Mesenchymal stem cell (in vitro differentiated cells and primary cell): ENCODE measurements around the gene FRAS1.

ENCODE experiments used
- DNase-seq: peaks from one replicate; pipeline ENCODE4 v3.0.0-alpha.2; 2013
- H2AFZ ChIP-seq: one replicate; pipeline ENCODE4 v1.6.1; 2013; ENCODE audit warnings: low read depth, mild to moderate bottlenecking, control low read depth, inconsistent platforms, low read length, moderate library complexity
- H2AK5ac ChIP-seq: 2 replicates; pipeline ENCODE4 v1.6.1; 2013; ENCODE audit warnings: low read length, moderate library complexity, mild to moderate bottlenecking, inconsistent platforms; ENCODE audit not compliant: severe bottlenecking
- H2BK120ac ChIP-seq: one replicate; pipeline ENCODE4 v1.6.1; 2013; ENCODE audit warnings: low read depth, mild to moderate bottlenecking, inconsistent platforms, low read length, moderate library complexity
- H2BK12ac ChIP-seq, 2 experiments: one replicate each; pipeline ENCODE4 v1.6.1; 2013; ENCODE audit warnings: inconsistent platforms in 2 of 2, low read length in 2 of 2, mild to moderate bottlenecking in 2 of 2, moderate library complexity in 2 of 2, control low read depth in 1 of 2
- H2BK15ac ChIP-seq: one replicate; pipeline ENCODE4 v1.6.1; 2013; ENCODE audit warnings: mild to moderate bottlenecking, low read depth, inconsistent platforms; ENCODE audit not compliant: poor library complexity, severe bottlenecking
- H2BK5ac ChIP-seq: 2 replicates; pipeline ENCODE4 v1.6.1; 2013; ENCODE audit warnings: low read depth, mild to moderate bottlenecking, low read length, control low read depth, inconsistent platforms; ENCODE audit not compliant: poor library complexity, severe bottlenecking
- H3K14ac ChIP-seq, 2 experiments: one replicate each; pipeline ENCODE4 v1.6.1; 2013; ENCODE audit warnings: inconsistent platforms in 2 of 2, low read length in 2 of 2, control low read depth in 1 of 2, mild to moderate bottlenecking in 1 of 2, moderate library complexity in 1 of 2
- H3K18ac ChIP-seq, 2 experiments: one replicate each; pipeline ENCODE4 v1.6.1; 2013; ENCODE audit warnings: inconsistent platforms in 2 of 2, low read length in 2 of 2, control low read depth in 1 of 2, low read depth in 1 of 2, mild to moderate bottlenecking in 1 of 2
- H3K23ac ChIP-seq, 2 experiments: one replicate each; pipeline ENCODE4 v1.6.1; 2013; ENCODE audit warnings: inconsistent platforms in 2 of 2, low read length in 2 of 2, mild to moderate bottlenecking in 2 of 2, moderate library complexity in 2 of 2, control low read depth in 1 of 2
- H3K27ac ChIP-seq: 2 replicates; pipeline ENCODE4 v1.5.1; 2013; ENCODE audit warnings: mild to moderate bottlenecking, moderate library complexity, low read length, control low read depth, inconsistent platforms; ENCODE audit not compliant: poor library complexity, severe bottlenecking
- H3K27me3 ChIP-seq, 2 experiments: 2 replicates each; pipeline versions ENCODE4 v1.6.1 to v1.7.0; 2013; ENCODE audit warnings: low read length in 2 of 2, mild to moderate bottlenecking in 2 of 2, moderate library complexity in 2 of 2, control low read depth in 1 of 2, inconsistent platforms in 1 of 2; ENCODE audit not compliant: control insufficient read depth in 1 of 2, insufficient read depth in 1 of 2
- H3K36me3 ChIP-seq, 2 experiments: 2 replicates each; pipeline versions ENCODE4 v1.6.1 to v1.7.0; 2013; ENCODE audit warnings: low read length in 2 of 2, control low read depth in 1 of 2, inconsistent platforms in 1 of 2, low read depth in 1 of 2, mild to moderate bottlenecking in 1 of 2; ENCODE audit not compliant: insufficient read depth in 2 of 2, control insufficient read depth in 1 of 2
- H3K4ac ChIP-seq, 2 experiments: one replicate each; pipeline ENCODE4 v1.6.1; 2013; ENCODE audit warnings: inconsistent platforms in 2 of 2, low read length in 2 of 2, mild to moderate bottlenecking in 2 of 2, moderate library complexity in 2 of 2, control low read depth in 1 of 2, low read depth in 1 of 2
- H3K4me1 ChIP-seq: 2 replicates; pipeline ENCODE4 v1.6.1; 2013; ENCODE audit warnings: low read depth, low read length, control low read depth; ENCODE audit not compliant: control insufficient read depth, insufficient read depth
- H3K4me2 ChIP-seq: 2 replicates; pipeline ENCODE4 v1.6.1; 2013; ENCODE audit warnings: low read length, mild to moderate bottlenecking, inconsistent platforms; ENCODE audit not compliant: poor library complexity, severe bottlenecking
- H3K4me3 ChIP-seq, 2 experiments: 2 replicates each; pipeline versions ENCODE4 v1.5.1 to v1.7.0; 2013; ENCODE audit warnings: low read length in 2 of 2, mild to moderate bottlenecking in 2 of 2, control low read depth in 1 of 2, low read depth in 1 of 2; ENCODE audit not compliant: insufficient read depth in 1 of 2
- H3K79me1 ChIP-seq: replicated peaks from 2 replicates; pipeline ENCODE4 v1.6.1; 2013; ENCODE audit warnings: mild to moderate bottlenecking, control low read depth, low read length, inconsistent platforms; ENCODE audit not compliant: poor library complexity, severe bottlenecking
- H3K9ac ChIP-seq: 2 replicates; pipeline ENCODE4 v1.7.0; 2013; ENCODE audit warnings: mild to moderate bottlenecking, low read length, moderate library complexity
- H3K9me3 ChIP-seq: 2 replicates; pipeline ENCODE4 v1.7.0; 2013; ENCODE audit warnings: mild to moderate bottlenecking, low read length; ENCODE audit not compliant: control insufficient read depth
- H4K8ac ChIP-seq: one replicate; pipeline ENCODE4 v1.6.1; 2013; ENCODE audit warnings: inconsistent platforms, mild to moderate bottlenecking, low read length, moderate library complexity
- H4K91ac ChIP-seq: one replicate; pipeline ENCODE4 v1.6.1; 2013; ENCODE audit warnings: mild to moderate bottlenecking, low read length, inconsistent platforms
- WGBS: methylation state at CpG from one replicate; pipeline ENCODE4 v1.1.7; 2013; ENCODE audit warnings: mixed read lengths; 5-methylcytosine and 5-hydroxymethylcytosine counted together

The FRAS1 gene

GRCh38 chr4:78337244-78338020 lies 280.3 kb downstream of the FRAS1 start:
- Histone ChIP-seq H4K91ac (no peak overlapping the region), H3K9ac (no peak overlapping the region), H4K8ac (no peak overlapping the region), H3K4me1 (peaks cover 5% of the 10 kb centered on the region), H3K36me3 (peaks cover 2 to 6% of the 10 kb centered on the region in 2 experiments), H2AFZ (no peak overlapping the region), H3K23ac (no peak overlapping the region), H2AK5ac (no peak overlapping the region), H3K27me3 (no peaks in the 10 kb centered on the region), H3K18ac (no peak overlapping the region), H3K9me3 (no peaks in the 10 kb centered on the region), H3K4me2 (no peak overlapping the region), H3K4ac (no peak overlapping the region), H3K79me1 (no peaks in the 10 kb centered on the region), H2BK15ac (no peak overlapping the region), H2BK120ac (no peak overlapping the region), H3K14ac (no peak overlapping the region), H2BK12ac (no peak overlapping the region), H3K4me3 (no peak overlapping the region), H2BK5ac (no peak overlapping the region), H3K27ac (no peak overlapping the region)
- DNase-seq, result no peak
- WGBS, result 81% methylated on average over 8 of the region's 9 CpGs

DNA sequence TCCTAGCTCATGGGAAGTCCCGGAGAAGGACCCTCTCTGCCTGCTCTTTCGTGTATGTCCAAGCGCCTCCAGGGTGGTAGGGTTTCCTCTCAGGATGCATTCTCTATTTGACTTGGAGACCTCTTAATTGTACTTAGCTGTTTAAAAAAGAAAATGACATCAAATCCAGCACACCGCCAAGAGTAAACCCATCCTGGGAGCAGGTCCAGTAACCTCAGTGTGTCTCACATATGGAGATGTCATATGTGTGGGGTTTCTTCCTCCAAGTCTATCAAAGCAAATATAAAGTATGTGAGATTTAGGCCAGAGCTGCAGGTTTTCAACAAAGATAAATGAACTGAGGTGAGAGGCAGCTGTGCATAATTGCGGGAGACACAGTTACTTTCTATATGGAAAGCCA lies 285.0 kb downstream of the FRAS1 start:
- no peak overlapping the region for H3K23ac ChIP-seq
- H4K8ac ChIP-seq, result no peak overlapping the region
- H3K27me3 ChIP-seq, result peaks cover 0 to 3% of the 10 kb centered on the region in 2 experiments
- H3K79me1 ChIP-seq, result no peaks in the 10 kb centered on the region
- peaks cover 0 to 2% of the 10 kb centered on the region in 2 experiments for H3K36me3 ChIP-seq
- H2AK5ac ChIP-seq, result no peak overlapping the region
- no peaks in the 10 kb centered on the region for H3K9me3 ChIP-seq
- no peak overlapping the region for H3K18ac ChIP-seq
- no peak overlapping the region for H2AFZ ChIP-seq
- no peak overlapping the region for H2BK5ac ChIP-seq
- no peak overlapping the region for H3K14ac ChIP-seq
- H4K91ac ChIP-seq, result no peak overlapping the region
- DNase-seq, result no peak
- no peak overlapping the region for H2BK120ac ChIP-seq
- H2BK15ac ChIP-seq, result no peak overlapping the region
- no peaks in the 10 kb centered on the region for H3K4me1 ChIP-seq
- no peak overlapping the region for H2BK12ac ChIP-seq
- H3K9ac ChIP-seq, result no peak overlapping the region
- no peak overlapping the region for H3K4ac ChIP-seq
- 79% methylated on average over 4 of the region's 5 CpGs for WGBS
- H3K27ac ChIP-seq, result no peak overlapping the region
- H3K4me3 ChIP-seq, result no peak overlapping the region
- no peak overlapping the region for H3K4me2 ChIP-seq

GRCh38 chr4:78343682-78344081 lies 286.6 kb downstream of the FRAS1 start:
- Histone ChIP-seq H3K79me1 (no peaks in the 10 kb centered on the region), H3K27me3 (peaks cover 0 to 8% of the 10 kb centered on the region in 2 experiments), H2BK12ac (no peak overlapping the region), H3K23ac (no peak overlapping the region), H3K36me3 (no peaks in the 10 kb centered on the region), H2BK5ac (no peak overlapping the region), H2BK120ac (no peak overlapping the region), H3K9me3 (no peaks in the 10 kb centered on the region), H2AK5ac (no peak overlapping the region), H3K4me3 (no peak overlapping the region), H3K18ac (no peak overlapping the region), H3K14ac (no peak overlapping the region), H3K4me1 (no peaks in the 10 kb centered on the region), H3K4me2 (no peak overlapping the region), H4K8ac (no peak overlapping the region), H3K4ac (no peak overlapping the region), H2AFZ (no peak overlapping the region), H2BK15ac (no peak overlapping the region), H3K27ac (no peak overlapping the region), H3K9ac (no peak overlapping the region), H4K91ac (no peak overlapping the region)
- no peak for DNase-seq
- 38% methylated on average over 1 of the region's 3 CpGs for WGBS

DNA sequence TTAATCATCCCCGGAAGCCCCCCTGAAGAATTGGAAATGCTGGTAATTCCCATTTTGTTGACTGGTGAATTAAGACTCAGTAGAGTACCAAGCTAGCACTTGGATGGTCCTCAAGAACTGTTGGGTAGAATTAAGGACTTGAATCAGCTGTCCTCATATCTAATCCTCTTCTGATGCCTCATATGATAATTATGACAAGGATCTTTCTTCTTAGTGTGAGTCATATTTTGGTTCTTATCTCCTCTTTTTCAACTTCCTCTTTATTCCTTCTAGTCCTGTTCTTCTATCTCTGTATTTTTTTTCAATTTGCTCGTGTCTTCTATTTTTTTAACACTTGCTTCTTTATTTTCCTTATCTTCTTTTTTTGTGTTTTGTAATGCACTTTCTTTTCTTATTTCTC lies 288.1 kb downstream of the FRAS1 start:
- Histone ChIP-seq H2BK15ac (no peak overlapping the region), H2AFZ (no peak overlapping the region), H3K4me2 (no peak overlapping the region), H3K18ac (no peak overlapping the region), H3K27ac (no peak overlapping the region), H3K79me1 (no peaks in the 10 kb centered on the region), H2BK120ac (no peak overlapping the region), H4K8ac (no peak overlapping the region), H2AK5ac (no peak overlapping the region), H3K36me3 (no peaks in the 10 kb centered on the region), H3K9me3 (no peaks in the 10 kb centered on the region), H2BK5ac (no peak overlapping the region), H2BK12ac (no peak overlapping the region), H3K4ac (no peak overlapping the region), H3K14ac (no peak overlapping the region), H3K23ac (no peak overlapping the region), H3K27me3 (peaks cover 0 to 8% of the 10 kb centered on the region in 2 experiments), H3K4me3 (no peak overlapping the region), H3K4me1 (no peaks in the 10 kb centered on the region), H4K91ac (no peak overlapping the region), H3K9ac (no peak overlapping the region)
- no peak for DNase-seq
- WGBS, result 90% methylated on average over 1 of the region's 2 CpGs
